ENCODE data around the gene NRXN3. TPM values are rescaled to one million over a fixed set of nuclear protein-coding genes. Genes with fewer than 3 reads are reported as not detected.

The NRXN3 gene
- total and polyA plus RNA-seq, 2 experiments from 2014 or later: 1.0 to 1.8 TPM

DNA sequence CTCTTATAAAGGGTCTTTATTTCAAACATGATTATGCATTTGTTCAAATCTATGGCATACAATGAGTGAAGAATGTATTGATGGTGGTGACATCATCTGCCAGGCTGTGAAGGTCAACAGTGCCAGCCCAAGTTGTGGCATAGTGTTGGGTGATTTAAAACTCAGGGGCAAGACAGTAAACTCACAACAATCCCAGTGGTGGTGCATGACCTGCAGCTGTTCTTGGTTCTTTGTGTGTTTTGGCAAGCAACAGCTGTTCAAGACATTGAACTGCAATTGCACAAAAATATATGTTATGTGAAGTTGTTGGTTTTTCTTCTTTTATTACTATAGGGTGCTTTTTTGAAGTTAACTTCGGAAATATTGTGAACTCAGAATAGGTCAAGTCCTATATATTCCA lies 851.6 kb downstream of the NRXN3 start:
- H3K27ac Mint-ChIP-seq: no peak overlapping the region
- H3F3A ChIP-seq (replicated peaks; ENCODE audit: low read depth): no peaks in the 10 kb centered on the region
- no peaks in the 10 kb centered on the region for H4K20me1 ChIP-seq (replicated peaks; ENCODE audit: insufficient read depth)
- DNase-seq (ENCODE audit: low spot score) (no peak), ATAC-seq (no peak)
- no peaks in the 10 kb centered on the region for H3K9me2 ChIP-seq (ENCODE audit: insufficient read depth)
- no peaks in the 10 kb centered on the region for H3K9me3 Mint-ChIP-seq
- H3K4me1 Mint-ChIP-seq: no peaks in the 10 kb centered on the region
- H3K36me3 Mint-ChIP-seq (ENCODE audit: low read depth): no peaks in the 10 kb centered on the region
- H3K27me3 ChIP-seq (ENCODE audit: insufficient read depth): no peaks in the 10 kb centered on the region
- H3K27ac ChIP-seq (ENCODE audit: low read depth): no peak overlapping the region
- no peak overlapping the region for H3K4me3 ChIP-seq
- no peaks in the 10 kb centered on the region for H3K79me2 ChIP-seq (replicated peaks; ENCODE audit: insufficient read depth)
- no peak overlapping the region for H3K4me3 Mint-ChIP-seq
- no peak for TF ChIP-seq ZNF331 (CRISPR knock-in tag; IDR thresholded peaks at IDR 0.05; ENCODE audit: low read depth)
- no peak for TF ChIP-seq STAT1 (IDR thresholded peaks at IDR 0.05; ENCODE audit: unreplicated experiment)
- TF ChIP-seq, protein P1, sequence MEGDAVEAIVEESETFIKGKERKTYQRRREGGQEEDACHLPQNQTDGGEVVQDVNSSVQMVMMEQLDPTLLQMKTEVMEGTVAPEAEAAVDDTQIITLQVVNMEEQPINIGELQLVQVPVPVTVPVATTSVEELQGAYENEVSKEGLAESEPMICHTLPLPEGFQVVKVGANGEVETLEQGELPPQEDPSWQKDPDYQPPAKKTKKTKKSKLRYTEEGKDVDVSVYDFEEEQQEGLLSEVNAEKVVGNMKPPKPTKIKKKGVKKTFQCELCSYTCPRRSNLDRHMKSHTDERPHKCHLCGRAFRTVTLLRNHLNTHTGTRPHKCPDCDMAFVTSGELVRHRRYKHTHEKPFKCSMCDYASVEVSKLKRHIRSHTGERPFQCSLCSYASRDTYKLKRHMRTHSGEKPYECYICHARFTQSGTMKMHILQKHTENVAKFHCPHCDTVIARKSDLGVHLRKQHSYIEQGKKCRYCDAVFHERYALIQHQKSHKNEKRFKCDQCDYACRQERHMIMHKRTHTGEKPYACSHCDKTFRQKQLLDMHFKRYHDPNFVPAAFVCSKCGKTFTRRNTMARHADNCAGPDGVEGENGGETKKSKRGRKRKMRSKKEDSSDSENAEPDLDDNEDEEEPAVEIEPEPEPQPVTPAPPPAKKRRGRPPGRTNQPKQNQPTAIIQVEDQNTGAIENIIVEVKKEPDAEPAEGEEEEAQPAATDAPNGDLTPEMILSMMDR (conservative IDR thresholded peaks at IDR 0.05; ENCODE audit: low read depth in 2 of 2): no peak
- TF ChIP-seq POLR2AphosphoS5 (IDR thresholded peaks at IDR 0.05; ENCODE audit: low read depth): no peak
- no peak for TF ChIP-seq ZNF462 (CRISPR knock-in tag; IDR thresholded peaks at IDR 0.05)
- no peak for TF ChIP-seq JUNB (IDR thresholded peaks at IDR 0.05; ENCODE audit: unreplicated experiment)
- no peak for TF ChIP-seq CREB1 (CRISPR knock-in tag; IDR thresholded peaks at IDR 0.05; ENCODE audit: low read depth)
- no peak for TF ChIP-seq ZNF114 (CRISPR knock-in tag; IDR thresholded peaks at IDR 0.05)
- TF ChIP-seq, protein P2, sequence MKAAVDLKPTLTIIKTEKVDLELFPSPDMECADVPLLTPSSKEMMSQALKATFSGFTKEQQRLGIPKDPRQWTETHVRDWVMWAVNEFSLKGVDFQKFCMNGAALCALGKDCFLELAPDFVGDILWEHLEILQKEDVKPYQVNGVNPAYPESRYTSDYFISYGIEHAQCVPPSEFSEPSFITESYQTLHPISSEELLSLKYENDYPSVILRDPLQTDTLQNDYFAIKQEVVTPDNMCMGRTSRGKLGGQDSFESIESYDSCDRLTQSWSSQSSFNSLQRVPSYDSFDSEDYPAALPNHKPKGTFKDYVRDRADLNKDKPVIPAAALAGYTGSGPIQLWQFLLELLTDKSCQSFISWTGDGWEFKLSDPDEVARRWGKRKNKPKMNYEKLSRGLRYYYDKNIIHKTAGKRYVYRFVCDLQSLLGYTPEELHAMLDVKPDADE (IDR thresholded peaks at IDR 0.05): no peak
- TF ChIP-seq REST (IDR thresholded peaks at IDR 0.05; ENCODE audit: unreplicated experiment): no peak
- TF ChIP-seq EZH2phosphoT487 (IDR thresholded peaks at IDR 0.05; ENCODE audit: unreplicated experiment): no peak
- no peak for TF ChIP-seq NANOG (IDR thresholded peaks at IDR 0.05; ENCODE audit: borderline replicate concordance)
- TF ChIP-seq EZH2 (IDR thresholded peaks at IDR 0.05; ENCODE audit: low read depth, unreplicated experiment): no peak
- H3K4me2 ChIP-seq: no peak overlapping the region
- H2AFZ ChIP-seq: no peak overlapping the region
- no peaks in the 10 kb centered on the region; the same call in 1 of the 2 replicates for H3K36me3 ChIP-seq (ENCODE audit: insufficient read depth)
- no peaks in the 10 kb centered on the region for H3K27me3 Mint-ChIP-seq (ENCODE audit: insufficient read depth, low read depth, poor library complexity)
- H3K4me1 ChIP-seq (ENCODE audit: insufficient read depth): no peaks in the 10 kb centered on the region

Measured in GM23338 (cell line).